ENCODE results near the gene FGF12.
A peak's percentile ranks its signal among the peaks of the same experiment; 100 is the strongest.

FGF12 gene

GRCh38 chr3:192177383-192177782 lies 550.0 kb downstream of the FGF12 start:
- H3K4me3 ChIP-seq (ENCODE audit: low read depth, low read length), result no peak overlapping the region
- in situ Hi-C loops (cut with HindIII; ENCODE audit: low sequenced_read_pairs), result no loop called here
- no peak for TF ChIP-seq CTCF (IDR thresholded peaks at IDR 0.05; ENCODE audit: low read depth, low read length)
- no peak for DNase-seq (ENCODE audit: low read depth, low spot score)

GRCh38 chr3:192174283-192174682 lies 553.1 kb downstream of the FGF12 start:
- in situ Hi-C loops (cut with HindIII; ENCODE audit: low sequenced_read_pairs), result no loop called here
- no peak for DNase-seq (ENCODE audit: low read depth, low spot score)
- TF ChIP-seq CTCF (IDR thresholded peaks at IDR 0.05; ENCODE audit: low read depth, low read length), result no peak
- no peak overlapping the region for H3K4me3 ChIP-seq (ENCODE audit: low read depth, low read length)

- no peak for TF ChIP-seq CTCF (IDR thresholded peaks at IDR 0.05; ENCODE audit: low read depth, low read length)
- DNase-seq (ENCODE audit: low read depth, low spot score), result no peak
- in situ Hi-C loops (cut with HindIII; ENCODE audit: low sequenced_read_pairs), result no loop called here
- H3K4me3 ChIP-seq (ENCODE audit: low read depth, low read length), result no peak overlapping the region
These were observed 556.1 kb downstream of the FGF12 start for GRCh38 chr3:192171213-192171612.

- H3K4me3 ChIP-seq (ENCODE audit: low read depth, low read length), result no peak overlapping the region
- in situ Hi-C loops (cut with HindIII; ENCODE audit: low sequenced_read_pairs), result no loop called here
These were observed 556.7 kb downstream of the FGF12 start for GRCh38 chr3:192170659-192171058.

GRCh38 chr3:192170031-192170430 lies 557.3 kb downstream of the FGF12 start:
- no peak for TF ChIP-seq CTCF (IDR thresholded peaks at IDR 0.05; ENCODE audit: low read depth, low read length)
- in situ Hi-C loops (cut with HindIII; ENCODE audit: low sequenced_read_pairs), result no loop called here
- DNase-seq (ENCODE audit: low read depth, low spot score), result no peak
- H3K4me3 ChIP-seq (ENCODE audit: low read depth, low read length), result no peak overlapping the region

More at GRCh38 chr3:192170659-192171058, 556.7 kb downstream of the FGF12 start:
- DNase-seq (ENCODE audit: low read depth, low spot score), result peak; percentile 9
- no peak for TF ChIP-seq CTCF (IDR thresholded peaks at IDR 0.05; ENCODE audit: low read depth, low read length)

- no peak for TF ChIP-seq CTCF (IDR thresholded peaks at IDR 0.05; ENCODE audit: low read depth, low read length)
- in situ Hi-C loops (cut with HindIII; ENCODE audit: low sequenced_read_pairs), result no loop called here
- peak; percentile 75 for DNase-seq (ENCODE audit: low read depth, low spot score)
- H3K4me3 ChIP-seq (ENCODE audit: low read depth, low read length), result no peak overlapping the region
These were observed 557.9 kb downstream of the FGF12 start for GRCh38 chr3:192169332-192169915.
